ENCODE results near the gene NEUROD2.

- no peak for TF ChIP-seq RAD21 (conservative IDR thresholded peaks at IDR 0.05)
- no peak for TF ChIP-seq CTCF (IDR thresholded peaks at IDR 0.05; ENCODE audit: poor library complexity, severe bottlenecking)
- no peak for TF ChIP-seq REST (IDR thresholded peaks at IDR 0.05; ENCODE audit: borderline replicate concordance)
- no peak for TF ChIP-seq POLR2AphosphoS5 (IDR thresholded peaks at IDR 0.05)
- no peak for TF ChIP-seq TAF1 (IDR thresholded peaks at IDR 0.05; ENCODE audit: low read depth)
- no peak for TF ChIP-seq EP300 (conservative IDR thresholded peaks at IDR 0.05; ENCODE audit: poor library complexity, severe bottlenecking)
- TF ChIP-seq MXI1 (conservative IDR thresholded peaks at IDR 0.05; ENCODE audit: poor library complexity, severe bottlenecking), result no peak
- no peak for TF ChIP-seq EZH2 (IDR thresholded peaks at IDR 0.05; ENCODE audit: borderline replicate concordance, insufficient read depth, low read length, poor library complexity, severe bottlenecking)
- no peak for TF ChIP-seq SMC3 (conservative IDR thresholded peaks at IDR 0.05; ENCODE audit: poor library complexity)
These were observed 30.6 kb upstream of the NEUROD2 start for GRCh38 chr17:39638317-39638716.

All from neural cell (in vitro differentiated cells).